IMR-90 (cell line): Measurements from ENCODE around the gene PLPPR3. TPM values are rescaled to one million over a fixed set of nuclear protein-coding genes. Genes with fewer than 3 reads are reported as not detected.

Experiments
- ATAC-seq: fragments of 200-7000 bp; cut with Tn5 transposase; 2 replicates; pipeline ENCODE4 v1.9.1; 2020; ENCODE audit warnings: low read depth, mild to moderate bottlenecking, moderate library complexity
- BruUV-seq: library from RNA; stranded (reverse); fragments of 400-500 nt; replicated peaks from 2 replicates; lab custom pipeline; 2021; lab: Mats Ljungman, UMichigan
- CTCF ChIA-PET: fragments of 300-600 bp; formaldehyde crosslinking; extraction: SDS; loops from one replicate; lab custom pipeline; 2021; ENCODE audit warnings: antibody characterized with exemption; lab: Yijun Ruan, JAX
- POLR2A ChIA-PET: fragments of 300-600 bp; sonication (Branson Sonifier 250); formaldehyde crosslinking; loops from one replicate; lab custom pipeline; 2022; ENCODE audit warnings: antibody characterized with exemption; ENCODE audit not compliant: unreplicated experiment; lab: Charles Lee
- DNase-seq: peaks from one replicate; pipeline ENCODE4 v3.0.0; 2013
- H2AFZ ChIP-seq: replicated peaks from 2 replicates; pipeline ENCODE3; 2013; ENCODE audit warnings: low read length, mild to moderate bottlenecking; ENCODE audit not compliant: poor library complexity
- H2AK5ac ChIP-seq: 2 replicates; pipeline ENCODE4 v1.6.1; 2013; ENCODE audit warnings: low read depth, low read length, inconsistent platforms
- H2AK9ac ChIP-seq: replicated peaks from 2 replicates; pipeline ENCODE3; 2013; ENCODE audit warnings: mild to moderate bottlenecking, low read depth, low read length, moderate library complexity; ENCODE audit not compliant: poor library complexity
- H2BK120ac ChIP-seq: 2 replicates; pipeline ENCODE4 v1.6.1; 2013; ENCODE audit warnings: low read depth, low read length, inconsistent platforms
- H2BK15ac ChIP-seq: 3 replicates; pipeline ENCODE4 v1.6.1; 2013; ENCODE audit warnings: low read depth, low read length, inconsistent platforms
- H2BK20ac ChIP-seq: 2 replicates; pipeline ENCODE4 v1.6.1; 2013; ENCODE audit warnings: low read depth, mild to moderate bottlenecking, inconsistent platforms, low read length, moderate library complexity
- H2BK5ac ChIP-seq: 2 replicates; pipeline ENCODE4 v1.6.1; 2013; ENCODE audit warnings: mild to moderate bottlenecking, low read depth, low read length, inconsistent platforms; ENCODE audit not compliant: poor library complexity, severe bottlenecking
- H3K14ac ChIP-seq: replicated peaks from 2 replicates; pipeline ENCODE4 v1.6.1; 2013; ENCODE audit warnings: low read depth, low read length, inconsistent platforms
- H3K18ac ChIP-seq: 2 replicates; pipeline ENCODE4 v1.6.1; 2013; ENCODE audit warnings: low read depth, low read length, control low read depth
- H3K23ac ChIP-seq: 2 replicates; pipeline ENCODE4 v1.6.1; 2013; ENCODE audit warnings: low read depth, low read length, inconsistent platforms
- H3K27ac ChIP-seq: 2 replicates; pipeline ENCODE4 v1.5.1; 2013; ENCODE audit warnings: mild to moderate bottlenecking, control low read depth, low read length; ENCODE audit not compliant: insufficient read depth
- H3K27me3 ChIP-seq: 2 replicates; pipeline ENCODE4 v1.6.1; 2013; ENCODE audit warnings: low read length; ENCODE audit not compliant: control insufficient read depth, insufficient read depth
- H3K36me3 ChIP-seq: 2 replicates; pipeline ENCODE4 v1.6.1; 2013; ENCODE audit warnings: low read length, mixed read lengths; ENCODE audit not compliant: control insufficient read depth, insufficient read depth
- H3K4ac ChIP-seq: 2 replicates; pipeline ENCODE4 v1.6.1; 2013; ENCODE audit warnings: low read depth, low read length, inconsistent platforms
- H3K4me1 ChIP-seq: 2 replicates; pipeline ENCODE4 v1.6.1; 2013; ENCODE audit warnings: low read length, mixed read lengths; ENCODE audit not compliant: control insufficient read depth, insufficient read depth
- H3K4me2 ChIP-seq: 2 replicates; pipeline ENCODE4 v1.6.1; 2013; ENCODE audit warnings: low read depth, mild to moderate bottlenecking, control low read depth, low read length, moderate library complexity
- H3K4me3 ChIP-seq: 2 replicates; pipeline ENCODE4 v1.5.1; 2013; ENCODE audit warnings: low read depth, mild to moderate bottlenecking, control low read depth, low read length, moderate library complexity; ENCODE audit not compliant: insufficient read depth
- H3K56ac ChIP-seq: 2 replicates; pipeline ENCODE4 v1.6.1; 2013; ENCODE audit warnings: low read length, inconsistent platforms; ENCODE audit not compliant: insufficient read depth; ENCODE audit errors: extremely low read depth
- H3K79me1 ChIP-seq, 2 experiments: 2 replicates each; pipeline ENCODE4 v1.6.1; 2013; ENCODE audit warnings: low read length in 2 of 2, inconsistent platforms in 1 of 2, low read depth in 1 of 2
- H3K9ac ChIP-seq: 2 replicates; pipeline ENCODE4 v1.6.1; 2013; ENCODE audit warnings: low read depth, low read length, control low read depth
- H3K9me1 ChIP-seq: 2 replicates; pipeline ENCODE4 v1.6.1; 2013; ENCODE audit warnings: low read length, inconsistent platforms; ENCODE audit not compliant: insufficient read depth
- H3K9me3 ChIP-seq: 2 replicates; pipeline ENCODE4 v1.6.1; 2013; ENCODE audit warnings: low read length; ENCODE audit not compliant: control insufficient read depth, insufficient read depth
- H4K20me1 ChIP-seq: 2 replicates; pipeline ENCODE4 v1.6.1; 2013; ENCODE audit warnings: low read length, inconsistent platforms; ENCODE audit not compliant: insufficient read depth
- H4K5ac ChIP-seq: 2 replicates; pipeline ENCODE4 v1.6.1; 2013; ENCODE audit warnings: mild to moderate bottlenecking, low read depth, low read length, control low read depth
- H4K8ac ChIP-seq, 2 experiments: 2 replicates each; pipeline ENCODE4 v1.6.1; 2013; ENCODE audit warnings: low read depth in 2 of 2, low read length in 2 of 2, control low read depth in 1 of 2, inconsistent platforms in 1 of 2
- H4K91ac ChIP-seq: 2 replicates; pipeline ENCODE4 v1.6.1; 2013; ENCODE audit warnings: low read depth, low read length, inconsistent platforms; ENCODE audit not compliant: insufficient read depth
- BHLHE40 ChIP-seq: fragments of 150-350 bp; IDR thresholded peaks from 2 replicates; pipeline ENCODE4 v1.6.1; 2016; ENCODE audit warnings: mild to moderate bottlenecking, low read depth, low read length
- CEBPB ChIP-seq: IDR thresholded peaks from 2 replicates; pipeline ENCODE4 v1.6.1; 2012; ENCODE audit warnings: low read depth, low read length, improper control_type of control experiment
- CHD1 ChIP-seq: IDR thresholded peaks from 2 replicates; pipeline ENCODE4 v1.6.1; 2012; ENCODE audit warnings: low read depth, low read length, improper control_type of control experiment
- FOS ChIP-seq: fragments of 150-350 bp; IDR thresholded peaks from 2 replicates; pipeline ENCODE4 v1.6.1; 2016; ENCODE audit warnings: low read depth, low read length
- MAFK ChIP-seq: IDR thresholded peaks from 2 replicates; pipeline ENCODE4 v1.6.1; 2012; ENCODE audit warnings: low read depth, low read length, improper control_type of control experiment
- MAZ ChIP-seq: IDR thresholded peaks from 2 replicates; pipeline ENCODE4 v1.6.1; 2012; ENCODE audit warnings: low read depth, mild to moderate bottlenecking, low read length, improper control_type of control experiment, moderate library complexity, borderline replicate concordance
- MXI1 ChIP-seq: IDR thresholded peaks from 2 replicates; pipeline ENCODE4 v1.6.1; 2012; ENCODE audit warnings: low read depth, mild to moderate bottlenecking, low read length, moderate library complexity, borderline replicate concordance
- NFE2L2 ChIP-seq: fragments of 150-350 bp; IDR thresholded peaks from 2 replicates; pipeline ENCODE4 v1.6.1; 2016; ENCODE audit warnings: low read depth, mild to moderate bottlenecking, low read length
- POLR2A ChIP-seq: IDR thresholded peaks from 2 replicates; pipeline ENCODE4 v1.6.1; 2012; ENCODE audit warnings: mild to moderate bottlenecking, low read depth, low read length
- RAD21 ChIP-seq: IDR thresholded peaks from 2 replicates; pipeline ENCODE4 v1.6.1; 2012; ENCODE audit warnings: low read length, improper control_type of control experiment
- RCOR1 ChIP-seq: IDR thresholded peaks from 2 replicates; pipeline ENCODE4 v1.6.1; 2012; ENCODE audit warnings: mild to moderate bottlenecking, low read length, improper control_type of control experiment; ENCODE audit not compliant: insufficient replicate concordance
- RFX5 ChIP-seq: IDR thresholded peaks from 2 replicates; pipeline ENCODE4 v1.8.0; 2012; ENCODE audit warnings: low read depth, mild to moderate bottlenecking, low read length, moderate library complexity
- SMC3 ChIP-seq: fragments of 150-350 bp; IDR thresholded peaks from 2 replicates; pipeline ENCODE4 v1.6.1; 2016; ENCODE audit warnings: low read depth, mild to moderate bottlenecking, antibody characterized with exemption, low read length, moderate library complexity
- USF2 ChIP-seq: fragments of 150-350 bp; IDR thresholded peaks from 2 replicates; pipeline ENCODE4 v1.6.1; 2017; ENCODE audit warnings: mild to moderate bottlenecking, antibody characterized with exemption, low read length, low read depth
- WGBS, 2 experiments: methylation state at CpG; one replicate each; pipeline versions ENCODE4 v1.1.5 to v1.1.7; 2013; ENCODE audit warnings: missing lambda C conversion rate in 2 of 2; ENCODE audit not compliant: insufficient read length in 1 of 2; ENCODE audit errors: extremely low coverage in 2 of 2; 5-methylcytosine and 5-hydroxymethylcytosine counted together
- dilution Hi-C: fragments of 300-500 bp; cut with HindIII; formaldehyde crosslinking; loops from one replicate; pipeline ENCODE4 v1.14.3; 2018; ENCODE audit warnings: low sequenced_read_pairs; ENCODE audit not compliant: unreplicated experiment
- in situ Hi-C: fragments of 300-500 bp; cut with MboI; formaldehyde crosslinking; loops from 3 replicates; pipeline ENCODE4 v1.14.3; 2019; ENCODE audit warnings: low sequenced_read_pairs, inconsistent platforms, mixed read lengths
- intact Hi-C: fragments of 100-400 bp; cut with micrococcal nuclease; formaldehyde crosslinking; loops from 2 replicates; pipeline ENCODE4 v1.10.0; 2022
- polyA plus RNA-seq, 3 experiments: library from polyadenylated mRNA; depleted of rRNA; stranded (reverse); fragments of >200 nt; gene quantifications; 2 replicates each; pipeline ENCODE4 v1.2.3, GENCODE V29; 2012; ENCODE audit warnings: low replicate concordance in 1 of 3
- total RNA-seq: library from RNA; depleted of rRNA; stranded (reverse); fragments of >200 nt; gene quantifications from 2 replicates; pipeline ENCODE4 v1.2.3, GENCODE V29; 2012

PLPPR3 gene
- total and polyA plus RNA-seq, 2 of the 4 experiments (the other 2 are of a cell fraction), result 0.36 to 1.2 TPM

- Histone ChIP-seq H3K4me2 (no peak overlapping the region), H2AK9ac (peak overlapping the region; percentile 48), H3K4ac (no peak overlapping the region), H4K91ac (no peak overlapping the region), H2BK20ac (no peak overlapping the region), H2BK15ac (no peak overlapping the region), H3K27me3 (no peaks in the 10 kb centered on the region), H4K20me1 (no peaks in the 10 kb centered on the region), H2AK5ac (no peak overlapping the region), H3K36me3 (no peaks in the 10 kb centered on the region), H3K4me1 (peaks cover 2% of the 10 kb centered on the region; the same call in 1 of the 2 replicates), H3K14ac (no peak overlapping the region), H3K27ac (no peak overlapping the region), H3K4me3 (no peak overlapping the region), H2AFZ (peak overlapping the region; percentile 56), H3K18ac (no peak overlapping the region), H3K9me1 (no peaks in the 10 kb centered on the region; the same call in 1 of the 2 replicates), H2BK120ac (no peak overlapping the region), H3K79me1 (peaks cover 2 to 9% of the 10 kb centered on the region in 2 experiments; a peak in 1 of 4 replicates), H4K8ac (no peak overlapping the region), H3K23ac (no peak overlapping the region), H2BK5ac (no peak overlapping the region), H3K9ac (no peak overlapping the region), H4K5ac (no peak overlapping the region), H3K56ac (no peak overlapping the region), H3K9me3 (no peaks in the 10 kb centered on the region)
- intact Hi-C loops (no loop called here), in situ Hi-C loops (no loop called here), dilution Hi-C loops (no loop called here)
- BruUV-seq, result no TSS peak
- TF ChIP-seq USF2, result no peak
- TF ChIP-seq RAD21, result no peak
- no peak for TF ChIP-seq CHD1
- TF ChIP-seq RCOR1, result no peak
- TF ChIP-seq BHLHE40, result no peak
- no peak for TF ChIP-seq SMC3
- no peak for TF ChIP-seq MAZ
- no peak for TF ChIP-seq RFX5
- TF ChIP-seq NFE2L2, result no peak
- TF ChIP-seq MXI1, result no peak
- no peak for TF ChIP-seq MAFK
- TF ChIP-seq CEBPB, result no peak
- no peak for TF ChIP-seq FOS
- TF ChIP-seq POLR2A, result no peak
- POLR2A ChIA-PET, result no interaction called here
- 58% methylated on average over 8 of the region's 11 CpGs; no CpG with 5 or more reads in 1 of the 2 experiments for WGBS, 2 experiments
- ATAC-seq (no peak), DNase-seq (no peak)
- CTCF ChIA-PET, result no interaction called here
These were observed 33.1 kb downstream of the PLPPR3 start for GRCh38 chr19:788686-788982.
